PC-9 (cell line): ENCODE measurements around the gene ROGDI.

Experiments used
- CTCF ChIP-seq: fragments of 200-600 bp; sonication (generic); conservative IDR thresholded peaks from 2 replicates; pipeline ENCODE4 v1.6.1; 2017; ENCODE audit warnings: mixed run types, antibody characterized with exemption, mild to moderate bottlenecking, moderate library complexity
- EZH2 ChIP-seq: fragments of 200-600 bp; sonication (generic); IDR thresholded peaks from 2 replicates; pipeline ENCODE4 v1.8.0; 2017; ENCODE audit warnings: antibody characterized with exemption, low read depth

DNA sequence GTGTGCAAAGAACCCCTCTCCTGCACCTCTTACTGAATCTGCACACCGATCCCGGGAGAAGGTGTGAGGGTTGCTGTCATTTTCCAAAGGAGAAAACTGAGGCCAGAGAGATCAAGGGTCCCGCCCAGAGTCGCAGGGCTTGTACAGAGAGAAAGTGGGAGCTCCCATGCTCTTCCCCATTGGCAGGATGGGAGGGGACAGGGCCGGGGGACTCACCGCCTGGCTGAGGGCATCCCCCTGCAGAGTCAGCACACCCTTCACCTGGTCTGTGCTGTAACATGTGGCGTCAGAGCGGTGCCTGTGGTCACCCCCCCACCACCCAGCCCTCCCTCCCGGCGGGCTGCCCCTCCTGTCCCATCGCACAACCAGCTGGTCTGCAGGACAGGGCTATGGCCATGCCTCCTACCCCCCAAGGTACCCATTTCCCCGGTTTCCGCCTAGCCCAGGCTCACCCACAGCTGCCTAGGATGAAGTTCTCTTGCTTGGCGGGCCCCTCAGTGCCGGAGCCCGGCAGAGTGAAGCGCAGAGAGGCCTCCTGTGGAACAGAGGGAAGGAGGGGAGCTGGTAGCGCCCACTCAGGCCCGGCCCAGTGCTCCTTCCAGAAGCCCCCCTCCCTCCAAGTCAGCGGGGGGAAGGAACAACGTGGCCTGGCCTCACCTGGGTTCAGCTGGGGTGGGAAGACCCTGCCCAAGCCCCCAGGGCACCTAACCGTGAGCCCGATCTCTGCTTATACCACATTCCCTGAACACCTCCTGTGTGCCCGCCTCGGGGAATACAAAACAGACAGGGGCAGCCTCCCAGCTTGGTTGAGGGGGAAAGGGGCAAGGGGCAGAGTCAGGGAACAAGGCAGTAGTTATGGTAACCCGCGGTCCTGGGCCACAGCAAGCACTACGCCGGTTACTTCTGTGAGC is 1.1 kb downstream of the ROGDI start:
- no peak for TF ChIP-seq CTCF
- no peak for TF ChIP-seq EZH2
